WTC11 (cell line): Measurements from ENCODE around the gene PTPA. TPM values are rescaled to one million over a fixed set of nuclear protein-coding genes. Genes with fewer than 3 reads are reported as not detected.

Experiments used
- ATAC-seq: fragments of 200-7000 bp; cut with Tn5 transposase; 2 replicates; pipeline ENCODE4 v1.10.0; 2021; ENCODE audit warnings: mild to moderate bottlenecking, moderate library complexity
- CTCF ChIA-PET: fragments of 300-600 bp; sonication (Branson Sonifier 250); formaldehyde crosslinking; loops from one replicate; lab custom pipeline; 2021; ENCODE audit warnings: antibody characterized with exemption; lab: Charles Lee
- POLR2A ChIA-PET: fragments of 350-600 bp; sonication (Branson Sonifier 250); formaldehyde crosslinking; loops from one replicate; lab custom pipeline; 2021; ENCODE audit warnings: antibody characterized with exemption; lab: Charles Lee
- DNase-seq: peaks from one replicate; pipeline ENCODE4 v3.0.0; 2021; ENCODE audit warnings: low spot score
- H3K27ac Mint-ChIP-seq: 2 replicates; pipeline ENCODE4 v1.8.0; 2021; ENCODE audit warnings: mixed read lengths
- H3K27me3 Mint-ChIP-seq: 2 replicates; pipeline ENCODE4 v1.8.0; 2021; ENCODE audit warnings: low read depth, mild to moderate bottlenecking, moderate library complexity, mixed read lengths
- H3K36me3 Mint-ChIP-seq: 2 replicates; pipeline ENCODE4 v1.8.0; 2021; ENCODE audit warnings: mixed read lengths
- H3K4me1 Mint-ChIP-seq: 2 replicates; pipeline ENCODE4 v1.8.0; 2022; ENCODE audit warnings: mixed read lengths
- H3K4me3 Mint-ChIP-seq: 2 replicates; pipeline ENCODE4 v1.8.0; 2021; ENCODE audit warnings: mild to moderate bottlenecking, moderate library complexity, mixed read lengths
- H3K9me3 Mint-ChIP-seq: 2 replicates; pipeline ENCODE4 v1.8.0; 2021; ENCODE audit warnings: mixed read lengths
- ARID4B ChIP-seq: sonication (generic); formaldehyde crosslinking; IDR thresholded peaks from 2 replicates; pipeline ENCODE4 v1.8.0; 2023; ENCODE audit warnings: missing genetic modification reagents, mild to moderate bottlenecking, borderline replicate concordance
- CBFB ChIP-seq: sonication (generic); formaldehyde crosslinking; IDR thresholded peaks from 2 replicates; pipeline ENCODE4 v1.8.1; 2022; ENCODE audit warnings: mild to moderate bottlenecking, low read depth, missing genetic modification reagents
- GABPB1 ChIP-seq: sonication (generic); formaldehyde crosslinking; IDR thresholded peaks from 2 replicates; pipeline ENCODE4 v1.8.1; 2023; ENCODE audit warnings: mild to moderate bottlenecking, missing genetic modification reagents
- HMGA2 ChIP-seq: fragments of 250-450 bp; sonication (Bioruptor Pico); IDR thresholded peaks from 2 replicates; pipeline ENCODE4 v1.4.0; 2021; ENCODE audit warnings: mild to moderate bottlenecking, moderate library complexity
- IRF2 ChIP-seq: sonication (generic); formaldehyde crosslinking; IDR thresholded peaks from 2 replicates; pipeline ENCODE4 v1.8.0; 2022; ENCODE audit warnings: low read depth, missing genetic modification reagents, borderline replicate concordance
- JAZF1 ChIP-seq: fragments of 250-450 bp; sonication (Bioruptor Pico); IDR thresholded peaks from 2 replicates; pipeline ENCODE4 v1.9.0; 2021; ENCODE audit warnings: moderate library complexity, mild to moderate bottlenecking, inconsistent platforms
- NR2C2 ChIP-seq: sonication (generic); formaldehyde crosslinking; IDR thresholded peaks from 2 replicates; pipeline ENCODE4 v1.8.0; 2022; ENCODE audit warnings: mild to moderate bottlenecking, missing genetic modification reagents
- PRDM15 ChIP-seq: sonication (generic); formaldehyde crosslinking; IDR thresholded peaks from 2 replicates; pipeline ENCODE4 v1.8.0; 2022; ENCODE audit warnings: missing genetic modification reagents
- RORB ChIP-seq: fragments of 250-450 bp; sonication (Bioruptor Pico); IDR thresholded peaks from 2 replicates; pipeline ENCODE4 v1.9.0; 2021; ENCODE audit warnings: mild to moderate bottlenecking
- SMAD4 ChIP-seq: sonication (generic); formaldehyde crosslinking; IDR thresholded peaks from 2 replicates; pipeline ENCODE4 v1.8.0; 2022; ENCODE audit warnings: mild to moderate bottlenecking, missing genetic modification reagents
- TP53 ChIP-seq: sonication (generic); formaldehyde crosslinking; IDR thresholded peaks from 2 replicates; pipeline ENCODE4 v1.8.1; 2023; ENCODE audit warnings: mild to moderate bottlenecking, missing genetic modification reagents
- ZNF219 ChIP-seq: sonication (generic); formaldehyde crosslinking; IDR thresholded peaks from 2 replicates; pipeline ENCODE4 v1.8.0; 2023; ENCODE audit warnings: missing genetic modification reagents, mild to moderate bottlenecking, borderline replicate concordance
- ZNF232 ChIP-seq: sonication (generic); formaldehyde crosslinking; IDR thresholded peaks from 2 replicates; pipeline ENCODE4 v1.8.0; 2022; ENCODE audit warnings: mild to moderate bottlenecking, missing genetic modification reagents
- ZNF396 ChIP-seq: fragments of 250-450 bp; sonication (Bioruptor Pico); IDR thresholded peaks from 2 replicates; pipeline ENCODE4 v1.8.0; 2021; ENCODE audit warnings: mild to moderate bottlenecking, moderate library complexity, borderline replicate concordance
- ZNF512 ChIP-seq: sonication (generic); formaldehyde crosslinking; IDR thresholded peaks from 2 replicates; pipeline ENCODE4 v1.8.1; 2022; ENCODE audit warnings: missing genetic modification reagents, borderline replicate concordance
- ZNF532 ChIP-seq: fragments of 250-450 bp; sonication (Bioruptor Pico); IDR thresholded peaks from 2 replicates; pipeline ENCODE4 v1.9.0; 2021; ENCODE audit warnings: mild to moderate bottlenecking, borderline replicate concordance
- ZSCAN18 ChIP-seq: fragments of 250-450 bp; sonication (Bioruptor Pico); IDR thresholded peaks from 2 replicates; pipeline ENCODE4 v2.1.2; 2022; ENCODE audit warnings: mild to moderate bottlenecking, moderate library complexity
- total RNA-seq: library from RNA; stranded (reverse); gene quantifications from 3 replicates; pipeline ENCODE4 v1.2.3, GENCODE V29; 2021

PTPA gene
- total RNA-seq, 1 experiment from 2014 or later, result 186 TPM

- TF ChIP-seq ZNF512 (CRISPR knock-in tag) (no peak), ZSCAN18 (no peak), ZNF219 (CRISPR knock-in tag) (no peak), NR2C2 (no peak), ZNF532 (no peak), TP53 (CRISPR knock-in tag) (no peak)
Measured at GRCh38 chr9:129073404-129073803, 37.8 kb upstream of the PTPA start (continued).

- no peaks in the 10 kb centered on the region for H3K27me3 Mint-ChIP-seq
- H3K4me1 Mint-ChIP-seq, result peaks cover 29% of the 10 kb centered on the region
- ATAC-seq (no peak), DNase-seq (no peak)
- H3K4me3 Mint-ChIP-seq, result no peak overlapping the region
- H3K27ac Mint-ChIP-seq, result peak overlapping the region; percentile 45; the same call in 1 of the 2 replicates
- CTCF ChIA-PET, result interaction anchor here (2.5 kb wide), 1 partner anchor 66 kb away, joined by 5 read pairs; no protein-coding TSS in a partner anchor
- H3K36me3 Mint-ChIP-seq, result no peaks in the 10 kb centered on the region
- no peaks in the 10 kb centered on the region for H3K9me3 Mint-ChIP-seq
- POLR2A ChIA-PET, result no interaction called here
- TF ChIP-seq PRDM15 (CRISPR knock-in tag), result no peak
- no peak for TF ChIP-seq HMGA2
- TF ChIP-seq NR2C2, result no peak
- TF ChIP-seq JAZF1 (CRISPR knock-in tag), result no peak
- no peak for TF ChIP-seq SMAD4
- no peak for TF ChIP-seq ZNF232 (CRISPR knock-in tag)
- TF ChIP-seq IRF2, result no peak
- no peak for TF ChIP-seq RORB (CRISPR knock-in tag)
- TF ChIP-seq GABPB1 (CRISPR knock-in tag), result no peak
- TF ChIP-seq CBFB (CRISPR knock-in tag), result no peak
- TF ChIP-seq ZNF532, result no peak
- no peak for TF ChIP-seq ARID4B (CRISPR knock-in tag)
- TF ChIP-seq ZNF396 (CRISPR knock-in tag), result no peak
Measured at GRCh38 chr9:129074106-129074505, 37.1 kb upstream of the PTPA start.
